Measurements from ENCODE around the gene CEACAM20.
A peak's percentile ranks its signal among the peaks of the same experiment; 100 is the strongest.

Gene CEACAM20

DNA sequence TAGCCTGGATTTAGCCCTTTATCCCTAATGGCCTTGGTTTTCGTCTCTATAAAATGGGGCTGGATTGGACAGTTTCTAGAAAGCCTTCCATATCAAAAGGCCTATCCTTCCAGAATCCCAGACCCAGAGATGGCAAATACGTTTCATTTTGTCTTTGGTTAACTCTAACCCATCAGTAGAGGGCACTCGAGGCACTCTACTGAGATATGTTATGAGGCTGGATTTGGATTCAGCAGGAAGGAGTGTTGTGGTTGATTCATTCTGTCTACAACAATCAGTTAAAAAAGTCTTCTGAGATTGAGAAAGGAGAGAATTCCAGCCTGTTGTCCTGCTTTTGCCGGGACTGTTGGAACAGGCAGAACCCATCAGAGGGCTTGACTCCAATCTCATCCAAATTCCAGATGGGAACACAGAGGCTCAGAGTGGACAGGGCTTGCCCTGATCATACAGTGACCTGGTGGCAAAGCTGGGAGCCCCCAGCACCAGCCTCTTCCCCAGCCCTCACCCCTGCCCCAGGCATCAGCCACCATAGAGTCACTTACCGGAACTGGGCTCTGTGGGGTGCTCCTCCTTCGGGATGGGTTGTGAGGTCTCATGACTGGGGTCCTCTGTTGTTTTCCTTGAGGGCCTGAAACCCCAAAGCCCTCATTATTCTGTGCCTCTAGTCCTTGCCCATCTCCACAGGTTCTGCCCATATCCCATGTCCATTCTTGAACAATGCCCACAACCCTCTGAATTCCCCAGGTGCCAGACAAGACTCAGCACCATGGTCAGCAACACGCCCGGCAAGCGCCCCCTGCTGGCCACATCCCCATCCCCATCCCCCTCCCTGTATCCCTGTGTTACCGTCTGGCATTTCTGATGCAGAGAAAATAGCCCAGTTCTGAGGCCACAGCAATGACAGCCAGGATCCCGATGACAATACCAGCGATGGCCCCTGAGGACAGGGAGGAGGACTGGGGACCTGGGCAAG, 16.9 kb downstream of the CEACAM20 start:
- TF ChIP-seq, protein P1, sequence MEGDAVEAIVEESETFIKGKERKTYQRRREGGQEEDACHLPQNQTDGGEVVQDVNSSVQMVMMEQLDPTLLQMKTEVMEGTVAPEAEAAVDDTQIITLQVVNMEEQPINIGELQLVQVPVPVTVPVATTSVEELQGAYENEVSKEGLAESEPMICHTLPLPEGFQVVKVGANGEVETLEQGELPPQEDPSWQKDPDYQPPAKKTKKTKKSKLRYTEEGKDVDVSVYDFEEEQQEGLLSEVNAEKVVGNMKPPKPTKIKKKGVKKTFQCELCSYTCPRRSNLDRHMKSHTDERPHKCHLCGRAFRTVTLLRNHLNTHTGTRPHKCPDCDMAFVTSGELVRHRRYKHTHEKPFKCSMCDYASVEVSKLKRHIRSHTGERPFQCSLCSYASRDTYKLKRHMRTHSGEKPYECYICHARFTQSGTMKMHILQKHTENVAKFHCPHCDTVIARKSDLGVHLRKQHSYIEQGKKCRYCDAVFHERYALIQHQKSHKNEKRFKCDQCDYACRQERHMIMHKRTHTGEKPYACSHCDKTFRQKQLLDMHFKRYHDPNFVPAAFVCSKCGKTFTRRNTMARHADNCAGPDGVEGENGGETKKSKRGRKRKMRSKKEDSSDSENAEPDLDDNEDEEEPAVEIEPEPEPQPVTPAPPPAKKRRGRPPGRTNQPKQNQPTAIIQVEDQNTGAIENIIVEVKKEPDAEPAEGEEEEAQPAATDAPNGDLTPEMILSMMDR (IDR thresholded peaks at IDR 0.05; ENCODE audit: borderline replicate concordance, insufficient read depth, low read depth, low read length) = peak; percentile 44; the same call in 1 of the 2 replicates
- no peak overlapping the region for H3K4me3 ChIP-seq (ENCODE audit: low read depth, low read length)

DNA sequence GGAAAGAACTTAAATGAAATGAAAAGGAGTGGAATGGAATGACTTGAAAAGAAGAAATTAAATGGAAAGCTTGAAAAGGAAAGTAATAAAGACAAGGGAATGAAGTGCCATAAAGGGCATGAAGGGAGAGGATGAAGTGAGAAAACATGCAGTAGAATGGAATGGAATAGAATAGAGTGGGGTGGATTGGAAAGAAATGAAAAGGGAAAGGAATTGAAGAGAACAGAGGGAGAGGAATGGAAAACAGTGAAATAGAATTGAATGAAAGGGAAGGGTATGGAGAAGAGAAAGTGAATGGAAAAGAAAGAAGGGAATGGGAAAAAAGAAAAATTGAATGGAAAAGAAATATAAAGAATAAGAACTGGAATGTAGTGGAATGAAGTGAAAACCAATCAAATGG, 20.0 kb downstream of the CEACAM20 start:
- TF ChIP-seq, protein P1 (IDR thresholded peaks at IDR 0.05; ENCODE audit: borderline replicate concordance, insufficient read depth, low read depth, low read length) = no peak
- no peak overlapping the region for H3K4me3 ChIP-seq (ENCODE audit: low read depth, low read length)

DNA sequence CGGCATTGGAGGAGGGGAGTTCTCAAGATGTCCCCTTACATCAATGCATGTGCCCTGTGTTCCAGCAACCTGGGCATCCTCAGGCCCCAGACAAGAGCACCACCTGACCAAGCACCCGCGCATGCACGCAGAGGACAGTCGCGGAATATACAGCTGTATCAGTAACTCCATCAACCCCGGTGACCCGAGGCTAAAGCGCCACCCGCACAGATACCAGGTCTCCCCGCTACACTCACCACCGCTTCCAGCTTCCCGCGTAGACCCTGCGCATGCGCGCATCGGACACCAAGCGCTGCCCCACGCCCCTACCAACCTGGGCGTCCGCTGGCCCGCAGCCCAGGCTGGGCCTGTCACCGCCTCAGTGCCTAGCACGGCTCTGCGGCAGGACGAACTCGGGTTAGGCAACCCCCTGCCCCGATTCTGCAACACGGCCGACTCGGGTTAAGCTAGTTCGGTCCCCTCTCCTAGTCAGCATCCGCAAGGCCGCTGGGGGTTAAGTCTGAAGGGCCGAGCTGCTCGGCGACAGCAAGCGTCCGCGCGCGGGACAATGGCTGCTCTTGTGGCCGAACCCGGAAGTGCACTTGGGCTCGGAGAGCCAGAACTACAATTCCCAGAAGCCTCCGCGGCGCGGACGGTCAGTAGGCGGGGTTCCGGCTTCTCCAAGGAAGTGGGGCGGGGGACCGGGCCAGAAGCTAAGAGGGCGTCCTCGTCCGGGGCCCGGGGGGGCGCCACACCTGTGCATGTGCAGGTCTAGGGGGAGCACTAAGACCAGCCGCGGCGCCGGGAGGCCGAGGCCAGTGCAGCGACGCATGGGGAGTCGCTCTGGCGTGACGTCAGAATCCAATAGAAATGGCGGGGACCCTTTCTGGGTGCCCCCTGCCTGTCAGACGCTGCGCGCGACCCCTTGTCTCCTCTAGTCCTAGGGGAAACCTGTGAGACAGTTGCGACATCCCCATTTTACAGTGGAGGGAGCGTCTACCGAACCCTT, 29.2 kb downstream of the CEACAM20 start, which contains the start of gene ZNF180:
Gene ZNF180 (minus strand): TSS at position 561 of the 988 bp plus-strand sequence. CDS start 3,188 bp downstream, outside the sequence.
- TF ChIP-seq, protein P1 (IDR thresholded peaks at IDR 0.05; ENCODE audit: borderline replicate concordance, insufficient read depth, low read depth, low read length) = no peak

DNA sequence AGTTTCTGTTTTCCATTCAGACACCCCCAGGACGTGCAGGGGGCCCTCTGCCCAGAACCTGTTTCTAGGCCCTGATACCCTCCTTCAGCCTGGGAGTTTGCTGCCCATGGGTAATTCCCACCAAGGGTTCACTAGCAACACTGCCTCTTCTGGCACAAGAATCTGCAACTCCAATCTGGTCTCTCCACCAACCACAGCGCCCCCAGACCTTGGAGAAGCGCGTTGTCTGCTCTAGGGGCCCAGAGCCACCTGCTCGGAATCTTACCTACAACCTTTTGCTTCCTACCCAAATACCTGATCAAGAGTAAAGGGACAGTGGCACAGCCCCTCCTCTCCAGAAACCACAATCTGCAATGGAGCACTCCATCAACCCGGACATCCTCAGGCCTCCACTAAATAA, 29.9 kb downstream of the CEACAM20 start:
- TF ChIP-seq, protein P1 (IDR thresholded peaks at IDR 0.05; ENCODE audit: borderline replicate concordance, insufficient read depth, low read depth, low read length) = no peak
- peak overlapping the region; percentile 69 for H3K4me3 ChIP-seq (ENCODE audit: low read depth, low read length)

More for the DNA sequence above, 29.2 kb downstream of the CEACAM20 start, which contains the start of gene ZNF180:
- peak within 1 kb of the TSS; percentile 69 for H3K4me3 ChIP-seq (ENCODE audit: low read depth, low read length)

DNA sequence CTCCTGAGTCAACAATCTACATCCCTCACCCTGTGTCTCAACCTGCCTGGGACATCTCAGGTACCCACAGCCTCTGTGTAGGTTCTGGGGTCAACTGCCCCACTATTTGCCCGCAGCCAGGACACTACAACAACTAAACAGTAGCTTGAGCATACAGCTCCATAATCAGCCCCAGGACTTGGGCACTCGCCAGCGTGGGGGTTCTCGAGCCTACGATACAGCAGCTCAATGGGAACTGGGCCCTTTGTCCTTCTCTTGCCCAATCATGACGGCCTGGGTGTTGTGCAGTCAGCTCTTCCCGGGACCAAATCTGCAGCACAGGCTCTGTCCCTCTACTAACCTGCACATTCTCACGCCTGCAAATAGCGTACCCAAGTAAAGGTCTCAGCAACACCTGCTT, 30.5 kb downstream of the CEACAM20 start:
- H3K4me3 ChIP-seq (ENCODE audit: low read depth, low read length) = no peak overlapping the region
- TF ChIP-seq, protein P1 (IDR thresholded peaks at IDR 0.05; ENCODE audit: borderline replicate concordance, insufficient read depth, low read depth, low read length) = no peak

DNA sequence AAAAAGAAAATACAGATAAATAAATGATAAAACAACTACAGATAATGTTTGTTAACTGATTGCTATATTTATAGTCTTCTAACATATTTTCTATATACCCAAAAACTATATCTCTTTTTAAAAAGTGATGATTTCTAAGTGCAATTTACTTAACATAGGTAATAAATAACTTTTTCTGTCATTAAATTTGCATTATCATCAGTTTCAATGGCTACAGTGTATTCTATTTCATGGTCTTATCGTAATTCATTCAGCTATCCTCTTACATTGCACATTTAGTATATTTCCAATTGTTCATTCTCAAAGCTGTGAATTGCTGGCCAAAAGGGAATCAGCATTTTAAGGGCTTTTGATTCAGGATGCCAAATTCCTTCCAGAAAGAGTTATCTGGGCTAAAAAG, 32.8 kb downstream of the CEACAM20 start:
- H3K4me3 ChIP-seq (ENCODE audit: low read depth, low read length) = no peak overlapping the region
- TF ChIP-seq, protein P1 (IDR thresholded peaks at IDR 0.05; ENCODE audit: borderline replicate concordance, insufficient read depth, low read depth, low read length) = no peak

Data from GM12875 (cell line).